SU-DHL-6 (cell line): ENCODE data around the gene KCNC1.

Experiments used
- H2AFZ ChIP-seq: fragments of 200-600 bp; sonication (generic); 2 replicates; pipeline ENCODE4 v1.6.1; 2014; ENCODE audit warnings: low read depth, mild to moderate bottlenecking, moderate library complexity, mixed read lengths, antibody characterized with exemption, low read length; ENCODE audit not compliant: severe bottlenecking
- H3F3A ChIP-seq: fragments of 200-600 bp; shearing (Covaris generic); 2 replicates; pipeline ENCODE4 v1.6.0; 2016; ENCODE audit warnings: antibody characterized with exemption, mild to moderate bottlenecking; ENCODE audit not compliant: insufficient read depth
- H3K27ac ChIP-seq: fragments of 200-600 bp; sonication (generic); 2 replicates; pipeline ENCODE4 v1.5.1; 2016; ENCODE audit warnings: low read depth, mild to moderate bottlenecking, low read length, moderate library complexity, mixed read lengths
- H3K27me3 ChIP-seq: fragments of 200-600 bp; sonication (generic), shearing (Covaris generic); 2 replicates; pipeline ENCODE4 v1.6.0; 2014; ENCODE audit warnings: mild to moderate bottlenecking, low read length
- H3K36me3 ChIP-seq: fragments of 200-600 bp; sonication (generic); 2 replicates; pipeline ENCODE4 v1.6.1; 2014; ENCODE audit warnings: mild to moderate bottlenecking, low read length, mixed read lengths
- H3K4me2 ChIP-seq: fragments of 300-600, 200-600 bp; shearing (Covaris generic), sonication (generic); 2 replicates; pipeline ENCODE4 v1.6.0; 2014; ENCODE audit warnings: low read length, low read depth, mild to moderate bottlenecking; ENCODE audit not compliant: poor library complexity, severe bottlenecking
- H3K4me3 ChIP-seq: fragments of 200-600 bp; sonication (generic); 2 replicates; pipeline ENCODE4 v1.5.1; 2014; ENCODE audit warnings: antibody characterized with exemption, low read length, mild to moderate bottlenecking, mixed read lengths; ENCODE audit not compliant: insufficient read depth, poor library complexity, severe bottlenecking
- H3K79me2 ChIP-seq: fragments of 200-600 bp; sonication (generic); 2 replicates; pipeline ENCODE4 v1.6.1; 2014; ENCODE audit warnings: mild to moderate bottlenecking, low read length, moderate library complexity; ENCODE audit not compliant: insufficient read depth
- H3K9ac ChIP-seq: fragments of 200-600 bp; sonication (generic); 2 replicates; pipeline ENCODE4 v1.7.0; 2014; ENCODE audit warnings: mild to moderate bottlenecking, low read length
- H3K9me2 ChIP-seq: fragments of 200-600 bp; sonication (generic); replicated peaks from 2 replicates; pipeline ENCODE4 v1.6.1; 2014; ENCODE audit warnings: low read length; ENCODE audit not compliant: insufficient read depth
- H3K9me3 ChIP-seq: fragments of 200-600 bp; sonication (generic); 2 replicates; pipeline ENCODE4 v1.6.1; 2014; ENCODE audit warnings: low read length, mixed read lengths; ENCODE audit not compliant: insufficient read depth
- H4K20me1 ChIP-seq: fragments of 200-600 bp; sonication (generic); 2 replicates; pipeline ENCODE4 v1.6.1; 2014; ENCODE audit warnings: low read depth, mild to moderate bottlenecking, antibody characterized with exemption, low read length, moderate library complexity, mixed read lengths
- CTCF ChIP-seq: fragments of 200-600 bp; sonication (generic); IDR thresholded peaks from one replicate; pipeline ENCODE4 v1.5.1; 2017; ENCODE audit warnings: antibody characterized with exemption, mild to moderate bottlenecking, low read length, moderate library complexity; ENCODE audit not compliant: insufficient read depth, poor library complexity, severe bottlenecking
- EZH2phosphoT487 ChIP-seq: fragments of 200-600 bp; sonication (generic), shearing (Covaris generic); conservative IDR thresholded peaks from 2 replicates; pipeline ENCODE4 v1.6.1; 2018; ENCODE audit warnings: mild to moderate bottlenecking, antibody characterized with exemption, low read length, moderate library complexity, mixed read lengths

The KCNC1 gene

GRCh38 chr11:17691550-17691949 is 43.0 kb upstream of the KCNC1 start:
- Histone ChIP-seq H3K4me2 (no peak overlapping the region), H3K9me2 (no peaks in the 10 kb centered on the region), H3F3A (no peaks in the 10 kb centered on the region), H3K4me3 (no peak overlapping the region), H4K20me1 (no peaks in the 10 kb centered on the region), H3K79me2 (no peaks in the 10 kb centered on the region), H3K9ac (no peak overlapping the region), H3K27ac (no peak overlapping the region), H3K9me3 (no peaks in the 10 kb centered on the region), H2AFZ (no peak overlapping the region), H3K36me3 (no peaks in the 10 kb centered on the region), H3K27me3 (no peaks in the 10 kb centered on the region; the same call in 1 of the 2 replicates)
- no peak for TF ChIP-seq CTCF
- TF ChIP-seq EZH2phosphoT487: no peak

DNA sequence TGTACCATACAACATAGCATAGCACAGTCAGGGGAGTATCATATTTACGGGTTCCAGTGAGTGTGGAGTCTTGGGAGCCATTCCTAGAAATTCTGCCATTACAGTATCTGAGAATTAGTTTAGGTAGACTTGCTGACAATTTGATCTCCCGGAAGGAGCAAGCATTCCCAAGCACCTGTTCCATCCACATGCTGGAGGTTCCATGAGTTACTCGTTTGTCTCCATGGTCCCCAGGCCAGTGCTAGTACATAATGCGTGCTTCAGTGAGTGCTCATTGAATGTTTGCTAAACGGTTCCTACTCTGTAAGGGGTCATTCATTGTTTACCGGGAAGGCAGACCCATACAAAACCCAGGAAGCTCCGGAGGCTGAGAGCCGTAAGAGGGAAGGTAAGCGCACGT is 42.6 kb upstream of the KCNC1 start:
- no peaks in the 10 kb centered on the region for H4K20me1 ChIP-seq
- H3K36me3 ChIP-seq: no peaks in the 10 kb centered on the region
- no peak overlapping the region for H3K4me3 ChIP-seq
- H3K9me2 ChIP-seq: no peaks in the 10 kb centered on the region
- no peak for TF ChIP-seq EZH2phosphoT487
- TF ChIP-seq CTCF: no peak
- H3K4me2 ChIP-seq: no peak overlapping the region
- H3K79me2 ChIP-seq: no peaks in the 10 kb centered on the region
- no peak overlapping the region for H2AFZ ChIP-seq
- no peak overlapping the region for H3K27ac ChIP-seq
- H3K9ac ChIP-seq: no peak overlapping the region
- no peaks in the 10 kb centered on the region for H3F3A ChIP-seq
- no peaks in the 10 kb centered on the region; the same call in 1 of the 2 replicates for H3K27me3 ChIP-seq
- H3K9me3 ChIP-seq: no peaks in the 10 kb centered on the region

DNA sequence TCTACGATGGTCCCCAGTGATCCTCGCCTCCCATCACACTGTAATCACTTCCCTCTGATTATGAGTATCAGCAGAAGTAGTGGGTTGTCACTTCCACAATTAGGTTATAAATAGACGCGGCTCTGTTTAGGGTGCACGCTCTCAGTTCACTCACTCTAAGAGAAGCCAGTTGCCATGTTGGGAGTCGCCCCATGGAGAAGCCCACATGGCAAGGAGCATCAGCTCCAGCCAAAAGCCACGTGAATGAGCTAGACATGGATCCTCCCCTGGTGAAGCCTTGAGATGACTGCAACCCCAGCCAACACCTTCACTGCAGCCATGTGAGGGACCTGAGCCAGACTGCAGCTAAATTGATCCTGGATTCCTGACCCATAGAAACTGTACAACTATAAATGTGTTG is 41.6 kb upstream of the KCNC1 start:
- Histone ChIP-seq H4K20me1 (no peaks in the 10 kb centered on the region), H3K79me2 (no peaks in the 10 kb centered on the region), H3K4me2 (no peak overlapping the region), H3K9me3 (no peaks in the 10 kb centered on the region), H3K36me3 (no peaks in the 10 kb centered on the region), H3K9ac (no peak overlapping the region), H3F3A (no peaks in the 10 kb centered on the region), H3K4me3 (no peak overlapping the region), H3K27ac (no peak overlapping the region), H3K27me3 (no peaks in the 10 kb centered on the region; the same call in 1 of the 2 replicates), H2AFZ (no peak overlapping the region), H3K9me2 (no peaks in the 10 kb centered on the region)
- TF ChIP-seq EZH2phosphoT487 (no peak), CTCF (no peak)
